ENCODE measurements around the gene POMC. TPM values are rescaled to one million over a fixed set of nuclear protein-coding genes. Genes with fewer than 3 reads are reported as not detected.

The POMC gene
- total RNA-seq, 1 donor from 2014 or later = 0.29 TPM

GRCh38 chr2:25176541-25177181 lies 8.3 kb upstream of the POMC start:
- H3K27ac Mint-ChIP-seq (ENCODE audit: unreplicated experiment) = peak overlapping the region; percentile 18
- TF ChIP-seq CTCF (IDR thresholded peaks at IDR 0.05; ENCODE audit: partially characterized antibody, unreplicated experiment) = no peak

GRCh38 chr2:25176138-25176537 lies 7.8 kb upstream of the POMC start:
- Mint-ChIP-seq H3K9me3 (ENCODE audit: unreplicated experiment) (peaks cover 3% of the 10 kb centered on the region), H3K4me1 (ENCODE audit: low read depth, unreplicated experiment) (peaks cover 20% of the 10 kb centered on the region), H3K27ac (ENCODE audit: unreplicated experiment) (no peak overlapping the region)

More at GRCh38 chr2:25176541-25177181, 8.3 kb upstream of the POMC start:
- no peak for DNase-seq
- Mint-ChIP-seq H3K36me3 (ENCODE audit: unreplicated experiment) (no peaks in the 10 kb centered on the region), H3K27me3 (ENCODE audit: unreplicated experiment) (peaks cover 21% of the 10 kb centered on the region), H3K9me3 (ENCODE audit: unreplicated experiment) (peaks cover 3% of the 10 kb centered on the region), H3K4me1 (ENCODE audit: low read depth, unreplicated experiment) (peaks cover 20% of the 10 kb centered on the region), H3K4me3 (ENCODE audit: unreplicated experiment) (peak overlapping the region; percentile 57)

GRCh38 chr2:25174192-25174861 lies 5.9 kb upstream of the POMC start:
- Mint-ChIP-seq H3K9me3 (ENCODE audit: unreplicated experiment) (peaks cover 7% of the 10 kb centered on the region), H3K27me3 (ENCODE audit: unreplicated experiment) (peaks cover 29% of the 10 kb centered on the region), H3K4me1 (ENCODE audit: low read depth, unreplicated experiment) (peaks cover 20% of the 10 kb centered on the region), H3K4me3 (ENCODE audit: unreplicated experiment) (no peak overlapping the region), H3K36me3 (ENCODE audit: unreplicated experiment) (peaks cover 9% of the 10 kb centered on the region), H3K27ac (ENCODE audit: unreplicated experiment) (no peak overlapping the region)
- TF ChIP-seq CTCF (IDR thresholded peaks at IDR 0.05; ENCODE audit: partially characterized antibody, unreplicated experiment) = no peak
- DNase-seq = no peak

More at GRCh38 chr2:25176138-25176537, 7.8 kb upstream of the POMC start:
- TF ChIP-seq CTCF (IDR thresholded peaks at IDR 0.05; ENCODE audit: partially characterized antibody, unreplicated experiment) = no peak
- Mint-ChIP-seq H3K36me3 (ENCODE audit: unreplicated experiment) (no peaks in the 10 kb centered on the region), H3K4me3 (ENCODE audit: unreplicated experiment) (no peak overlapping the region), H3K27me3 (ENCODE audit: unreplicated experiment) (peaks cover 21% of the 10 kb centered on the region)
- DNase-seq = no peak

- H3K36me3 Mint-ChIP-seq (ENCODE audit: unreplicated experiment) = peaks cover 9% of the 10 kb centered on the region
- no peak overlapping the region for H3K4me3 Mint-ChIP-seq (ENCODE audit: unreplicated experiment)
- peaks cover 7% of the 10 kb centered on the region for H3K9me3 Mint-ChIP-seq (ENCODE audit: unreplicated experiment)
- DNase-seq = no peak
- no peak overlapping the region for H3K27ac Mint-ChIP-seq (ENCODE audit: unreplicated experiment)
- peaks cover 20% of the 10 kb centered on the region for H3K4me1 Mint-ChIP-seq (ENCODE audit: low read depth, unreplicated experiment)
- H3K27me3 Mint-ChIP-seq (ENCODE audit: unreplicated experiment) = peaks cover 32% of the 10 kb centered on the region
- no peak for TF ChIP-seq CTCF (IDR thresholded peaks at IDR 0.05; ENCODE audit: partially characterized antibody, unreplicated experiment)
These were observed 5.3 kb upstream of the POMC start for GRCh38 chr2:25173719-25174118.

GRCh38 chr2:25170888-25171287 lies 2.5 kb upstream of the POMC start:
- H3K9me3 Mint-ChIP-seq (ENCODE audit: unreplicated experiment) = peaks cover 7% of the 10 kb centered on the region
- no peak overlapping the region for H3K27ac Mint-ChIP-seq (ENCODE audit: unreplicated experiment)
- DNase-seq = no peak
- no peak for TF ChIP-seq CTCF (IDR thresholded peaks at IDR 0.05; ENCODE audit: partially characterized antibody, unreplicated experiment)
- no peaks in the 10 kb centered on the region for H3K4me1 Mint-ChIP-seq (ENCODE audit: low read depth, unreplicated experiment)
- H3K36me3 Mint-ChIP-seq (ENCODE audit: unreplicated experiment) = peaks cover 9% of the 10 kb centered on the region
- no peak overlapping the region for H3K4me3 Mint-ChIP-seq (ENCODE audit: unreplicated experiment)
- peaks cover 29% of the 10 kb centered on the region for H3K27me3 Mint-ChIP-seq (ENCODE audit: unreplicated experiment)
